BLaER1 treated with 17β-estradiol and CSF1 and Interleukin-3, amounts not matched to agents 10 nM and 100 nM (cell line): ENCODE results near the gene POGK.
A peak's percentile ranks its signal among the peaks of the same experiment; 100 is the strongest.

ENCODE experiments used
- H3K27ac ChIP-seq, 11 experiments: shearing (Covaris generic); formaldehyde crosslinking; 2 replicates each; pipeline ENCODE4 v1.8.1; 2022
- H3K27me3 ChIP-seq, 11 experiments: shearing (Covaris generic); formaldehyde crosslinking; 2 replicates each; pipeline ENCODE4 v1.8.1; 2022
- H3K36me3 ChIP-seq, 11 experiments: shearing (Covaris generic); formaldehyde crosslinking; 2 replicates each; pipeline ENCODE4 v1.8.1; 2022
- H3K4me1 ChIP-seq, 10 experiments: shearing (Covaris generic); formaldehyde crosslinking; 2 replicates each; pipeline ENCODE4 v1.8.1; 2022
- H3K4me2 ChIP-seq, 11 experiments: shearing (Covaris generic); formaldehyde crosslinking; 2 replicates each; pipeline ENCODE4 v1.8.1; 2022
- H3K4me3 ChIP-seq, 10 experiments: shearing (Covaris generic); formaldehyde crosslinking; 2 replicates each; pipeline ENCODE4 v1.8.1; 2022
- H3K9ac ChIP-seq, 11 experiments: shearing (Covaris generic); formaldehyde crosslinking; 2 replicates each; pipeline ENCODE4 v1.8.1; 2022
- H3K9me3 ChIP-seq, 11 experiments: shearing (Covaris generic); formaldehyde crosslinking; replicated peaks in 1 of 11; 2 replicates each; pipeline ENCODE4 v1.8.1; 2022
- H4K20me1 ChIP-seq, 11 experiments: shearing (Covaris generic); formaldehyde crosslinking; 2 replicates each; pipeline ENCODE4 v1.8.1; 2022
- Cebpa-rat ChIP-seq, 11 experiments: shearing (Covaris generic); IDR thresholded peaks; 2 replicates each; pipeline ENCODE4 v1.8.1; 2022

Gene POGK

DNA sequence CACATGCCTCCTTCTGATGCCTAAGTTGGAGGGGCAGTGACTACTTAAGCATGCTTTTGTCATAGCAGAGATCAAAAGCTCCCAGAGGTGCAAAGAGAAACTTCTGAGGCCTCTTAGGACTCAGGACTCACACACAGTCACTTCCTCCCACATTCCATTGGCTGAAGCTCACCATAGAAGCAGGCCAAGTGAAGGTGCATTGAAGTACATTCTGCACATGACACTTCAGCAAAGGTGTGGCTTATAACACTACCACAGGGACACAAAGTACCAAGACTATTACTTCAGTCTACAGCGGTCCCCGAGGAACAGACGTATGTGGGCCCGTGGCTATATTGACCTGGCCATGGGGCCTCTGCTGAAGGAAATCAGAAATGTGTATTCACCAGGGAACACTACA lies 2.5 kb upstream of the POGK start:
- Histone ChIP-seq H3K27me3 (no peaks in the 10 kb centered on the region), H3K4me3 (no peak overlapping the region), H4K20me1 (peaks cover 4 to 19% (median 13%) of the 10 kb centered on the region in 11 experiments; a peak in 15 of 22 replicates), H3K9me3 (peaks cover 3 to 14% (median 8%) of the 10 kb centered on the region in 11 experiments; a peak in 20 of 22 replicates), H3K36me3 (peaks cover 8 to 14% (median 10%) of the 10 kb centered on the region in 11 experiments), H3K9ac (no peak overlapping the region), H3K4me1 (peaks cover 25 to 39% (median 28%) of the 10 kb centered on the region in 10 experiments), H3K27ac (no peak overlapping the region), H3K4me2 (no peak overlapping the region)
- no peak for TF ChIP-seq Cebpa-rat (IDR thresholded peaks at IDR 0.05)

DNA sequence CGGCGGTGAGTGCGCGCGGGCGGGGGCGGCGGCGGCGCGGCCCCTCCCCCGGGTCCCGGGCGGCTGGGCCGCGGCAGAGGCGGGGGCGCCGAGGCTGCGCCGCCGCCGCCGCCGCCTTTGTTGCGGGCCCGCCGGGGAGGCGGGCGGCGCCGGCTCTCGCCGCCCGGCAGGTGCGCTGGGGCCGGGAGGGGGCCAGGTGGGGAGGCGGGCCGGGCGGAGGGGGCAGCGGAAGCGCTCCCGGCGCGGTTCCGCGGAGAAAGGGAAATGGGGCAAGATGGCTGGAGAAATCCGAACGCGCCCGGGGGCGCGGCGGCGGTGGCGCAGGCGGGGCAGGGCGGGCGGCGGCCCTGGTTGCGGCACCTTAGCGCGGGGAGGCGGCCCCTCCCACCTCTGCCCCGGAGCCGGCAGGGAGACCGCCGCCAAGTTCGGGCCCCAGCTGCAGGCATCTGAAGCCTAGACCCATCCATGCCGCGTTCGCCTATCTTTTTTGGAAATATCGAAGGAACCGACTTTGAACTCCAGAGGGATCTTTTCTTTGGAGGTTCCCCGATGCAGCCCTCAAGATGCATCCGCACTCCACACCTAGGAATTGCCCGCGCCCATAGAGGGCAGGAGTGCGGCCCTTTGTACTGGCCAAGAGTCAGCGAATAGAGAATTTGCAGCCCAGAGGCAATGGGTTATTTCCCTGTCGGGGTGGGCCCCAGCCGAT lies 479 bp downstream of the POGK start:
- H3K36me3 ChIP-seq = peaks cover 38 to 44% (median 41%) of the 10 kb centered on the region in 11 experiments
- H3K27me3 ChIP-seq = no peaks in the 10 kb centered on the region
- no peak for TF ChIP-seq Cebpa-rat (IDR thresholded peaks at IDR 0.05)
- H3K4me1 ChIP-seq = peaks cover 27 to 64% (median 38%) of the 10 kb centered on the region in 10 experiments
- H3K9me3 ChIP-seq = no peaks in the 10 kb centered on the region; a peak in 1 of 22 replicates
- H3K4me3 ChIP-seq = peak overlapping the region; percentile 70 to 86 (median 80)
- H3K4me2 ChIP-seq = peak overlapping the region; percentile 83 to 98 (median 95)
- H3K27ac ChIP-seq = peak overlapping the region; percentile 71 to 95 (median 87)
- H4K20me1 ChIP-seq = peaks cover 32 to 49% (median 38%) of the 10 kb centered on the region in 11 experiments; a peak in 21 of 22 replicates
- H3K9ac ChIP-seq = peak overlapping the region; percentile 80 to 95 (median 85)

DNA sequence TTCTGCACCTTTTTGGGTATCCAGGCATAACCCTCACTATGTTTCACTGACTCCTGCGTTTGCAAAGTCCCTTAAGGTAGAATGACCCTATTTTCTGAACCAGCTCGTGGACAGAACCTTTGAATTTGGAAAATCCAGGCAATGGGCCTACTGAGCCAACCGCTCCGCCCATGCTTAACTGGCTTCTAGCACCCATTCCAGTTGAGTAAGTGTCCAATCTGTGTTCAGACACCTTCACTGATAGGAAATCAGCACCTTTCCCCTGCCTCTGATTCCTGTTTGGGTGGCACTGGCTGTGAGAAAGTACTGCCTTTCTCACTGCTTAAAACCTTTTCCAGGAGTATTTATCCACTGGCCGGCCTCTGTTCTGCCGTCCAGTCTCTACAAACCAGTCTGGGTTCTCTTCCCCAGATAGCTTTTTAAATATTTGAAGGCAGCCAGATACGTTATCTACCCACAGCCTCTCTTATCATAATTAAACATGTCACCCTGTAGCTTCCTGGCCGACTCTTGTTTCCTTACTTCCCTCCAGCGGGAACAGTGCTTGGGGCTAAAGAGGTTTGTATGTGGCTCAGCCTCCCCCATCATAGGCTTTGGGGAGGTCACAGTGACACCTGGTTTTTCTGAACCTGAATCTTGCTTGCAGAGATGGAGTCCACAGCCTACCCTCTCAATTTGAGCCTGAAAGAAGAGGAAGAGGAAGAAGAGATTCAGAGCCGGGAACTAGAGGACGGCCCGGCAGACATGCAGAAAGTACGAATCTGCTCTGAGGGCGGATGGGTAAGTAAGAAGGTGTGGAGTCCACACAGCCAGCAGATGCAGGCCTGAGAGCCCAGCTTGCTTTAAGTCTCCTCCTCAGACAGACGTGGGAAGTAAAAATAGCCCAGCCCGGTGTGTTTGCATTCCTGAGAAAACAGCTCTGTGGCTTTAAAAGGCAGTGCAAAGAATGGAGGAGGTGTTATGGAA lies 1.3 kb downstream of the POGK start:
- Histone ChIP-seq H3K4me2 (peak overlapping the region; percentile 83 to 98 (median 95)), H3K4me1 (peaks cover 27 to 62% (median 38%) of the 10 kb centered on the region in 10 experiments), H3K9me3 (no peaks in the 10 kb centered on the region), H3K27me3 (no peaks in the 10 kb centered on the region), H3K36me3 (peaks cover 47 to 53% (median 49%) of the 10 kb centered on the region in 11 experiments), H3K9ac (peak overlapping the region; percentile 80 to 95 (median 85)), H3K27ac (peak overlapping the region in 10 of 11 experiments; percentile 81 to 95 (median 88); a peak in 20 of 22 replicates), H3K4me3 (peak overlapping the region; percentile 70 to 86 (median 80)), H4K20me1 (peaks cover 40 to 57% (median 46%) of the 10 kb centered on the region in 11 experiments; a peak in 21 of 22 replicates)
- TF ChIP-seq Cebpa-rat (IDR thresholded peaks at IDR 0.05) = no peak

DNA sequence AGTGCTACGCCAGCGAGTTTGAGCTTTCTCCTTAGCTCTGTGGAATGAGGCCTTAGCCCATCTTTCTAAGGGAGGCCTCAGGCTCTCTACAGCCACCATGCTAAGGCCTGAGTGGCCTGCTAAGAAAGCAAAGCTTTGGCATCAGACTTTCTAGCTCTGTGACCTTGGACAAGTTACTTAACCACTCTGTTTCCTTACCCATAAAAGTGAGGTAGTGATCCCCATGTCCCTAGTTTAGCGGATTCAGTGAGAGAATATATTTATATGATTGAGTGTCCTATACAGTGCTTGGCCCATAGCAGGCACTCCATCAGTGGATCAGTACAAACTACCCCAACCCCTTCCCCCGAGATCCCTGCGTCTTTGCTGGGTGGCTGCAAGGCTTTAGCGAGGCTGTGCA lies 4.0 kb downstream of the POGK start:
- Histone ChIP-seq H3K4me2 (no peak overlapping the region; a peak in 1 of 22 replicates), H3K9me3 (no peaks in the 10 kb centered on the region), H3K36me3 (peaks cover 74 to 80% (median 76%) of the 10 kb centered on the region in 11 experiments)

DNA sequence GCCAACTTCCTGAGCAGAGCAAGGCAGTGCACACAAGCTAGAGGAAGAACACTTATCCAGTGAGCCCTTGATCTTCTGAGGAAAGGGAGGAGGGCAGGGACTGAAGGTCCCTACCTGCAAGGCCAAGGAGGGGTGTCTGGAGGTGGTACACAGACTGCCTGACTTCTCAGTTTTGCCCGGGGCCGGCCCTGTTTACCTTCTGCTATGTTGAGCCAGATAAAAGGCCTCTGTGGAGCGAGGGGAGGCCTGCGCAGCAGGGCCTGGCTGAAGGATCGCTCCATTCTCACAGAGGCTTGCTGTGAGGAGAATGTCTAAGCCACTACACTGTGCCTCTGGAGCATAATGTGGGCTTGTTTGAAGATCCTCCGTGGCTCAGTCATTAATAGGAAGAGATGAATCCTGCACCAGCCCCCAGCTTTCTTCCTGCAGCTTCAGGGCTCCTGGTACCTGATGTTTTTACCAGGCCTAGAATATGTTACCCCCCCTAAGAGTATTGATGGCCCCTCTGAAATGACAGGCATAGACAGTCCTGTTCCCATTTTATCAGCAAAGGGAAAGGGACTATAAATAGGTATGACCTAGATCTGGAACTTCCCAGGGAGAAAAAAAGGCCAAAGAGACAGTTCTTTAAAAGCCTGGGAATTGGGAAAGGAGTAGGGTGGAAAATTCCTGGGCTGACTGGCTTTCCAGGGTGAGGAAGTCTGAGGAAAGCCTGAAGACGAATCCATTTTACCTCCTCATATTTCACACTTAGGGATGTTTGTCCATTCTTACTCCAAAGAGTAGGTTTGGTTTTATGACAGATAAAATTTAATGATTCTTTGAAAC lies 4.7 kb downstream of the POGK start:
- no peak for TF ChIP-seq Cebpa-rat (IDR thresholded peaks at IDR 0.05)
- Histone ChIP-seq H3K27ac (no peak overlapping the region), H3K9me3 (no peaks in the 10 kb centered on the region), H3K27me3 (no peaks in the 10 kb centered on the region), H3K4me2 (no peak overlapping the region), H3K4me1 (peaks cover 19 to 47% (median 27%) of the 10 kb centered on the region in 10 experiments), H4K20me1 (peaks cover 72 to 91% (median 80%) of the 10 kb centered on the region in 11 experiments; a peak in 21 of 22 replicates), H3K36me3 (peaks cover 81 to 87% (median 83%) of the 10 kb centered on the region in 11 experiments), H3K9ac (peak overlapping the region in 1 of 11 experiments; percentile 52; a peak in 1 of 22 replicates), H3K4me3 (no peak overlapping the region)

More for the DNA sequence above, 4.0 kb downstream of the POGK start:
- Histone ChIP-seq H3K27me3 (no peaks in the 10 kb centered on the region), H4K20me1 (peaks cover 67 to 85% (median 74%) of the 10 kb centered on the region in 11 experiments; a peak in 21 of 22 replicates), H3K9ac (peak overlapping the region in 2 of 11 experiments; percentile 0 to 52; a peak in 1 of 22 replicates), H3K4me1 (peaks cover 25 to 52% (median 33%) of the 10 kb centered on the region in 10 experiments), H3K4me3 (no peak overlapping the region), H3K27ac (no peak overlapping the region)
- TF ChIP-seq Cebpa-rat (IDR thresholded peaks at IDR 0.05) = no peak

DNA sequence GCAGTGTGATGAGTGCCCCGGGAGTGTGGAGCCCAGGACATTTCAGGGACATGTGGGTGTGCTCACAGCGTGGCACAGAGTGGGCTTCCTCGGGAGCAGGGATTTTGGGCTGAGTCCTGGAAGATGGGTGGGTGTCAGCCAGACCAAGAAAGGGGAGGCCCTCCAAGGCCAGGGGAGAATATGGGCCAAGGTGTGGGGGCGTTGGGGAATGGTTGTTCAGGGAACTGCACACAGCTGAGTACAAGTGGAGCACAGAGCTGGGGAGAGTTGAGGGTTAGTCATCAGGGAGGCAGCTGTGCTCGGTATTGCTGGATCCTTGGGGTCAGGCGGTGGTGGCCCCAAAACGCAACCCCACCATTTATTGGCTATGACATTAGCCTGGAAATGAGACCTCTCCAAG lies 5.5 kb downstream of the POGK start:
- H4K20me1 ChIP-seq = peaks cover 79 to 99% (median 88%) of the 10 kb centered on the region in 11 experiments; a peak in 21 of 22 replicates
- no peak for TF ChIP-seq Cebpa-rat (IDR thresholded peaks at IDR 0.05)
- H3K4me1 ChIP-seq = peaks cover 17 to 47% (median 26%) of the 10 kb centered on the region in 10 experiments
- H3K9ac ChIP-seq = no peak overlapping the region
- H3K27ac ChIP-seq = no peak overlapping the region
- H3K4me3 ChIP-seq = no peak overlapping the region
- peaks cover 89 to 95% (median 91%) of the 10 kb centered on the region in 11 experiments for H3K36me3 ChIP-seq
- no peak overlapping the region; a peak in 1 of 22 replicates for H3K4me2 ChIP-seq
- H3K27me3 ChIP-seq = no peaks in the 10 kb centered on the region
- H3K9me3 ChIP-seq = no peaks in the 10 kb centered on the region

DNA sequence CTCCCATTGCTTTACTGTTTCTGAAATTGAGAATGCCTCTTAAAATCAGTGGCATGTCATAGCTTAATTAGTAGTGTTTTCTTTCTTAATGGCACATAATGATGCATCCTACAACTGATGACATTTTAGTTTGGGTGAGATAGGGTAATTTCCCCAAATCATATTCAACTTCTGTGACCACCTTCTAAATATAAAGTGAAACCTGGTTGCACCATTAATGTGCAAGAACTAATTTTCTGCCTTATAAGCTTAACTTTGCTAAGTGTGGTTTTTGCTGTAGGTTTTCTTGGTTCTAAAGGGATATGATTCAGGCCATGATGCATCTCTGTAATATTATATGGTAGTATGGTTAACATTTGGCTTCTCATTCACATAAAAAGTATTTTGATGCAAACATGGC lies 8.9 kb downstream of the POGK start:
- H3K4me2 ChIP-seq = no peak overlapping the region
- H3K36me3 ChIP-seq = peaks cover 98 to 100% (median 100%) of the 10 kb centered on the region in 11 experiments
- no peak overlapping the region for H3K9ac ChIP-seq
- no peak overlapping the region for H3K4me3 ChIP-seq
- peaks cover 0 to 20% (median 1%) of the 10 kb centered on the region in 10 experiments; a peak in 7 of 20 replicates for H3K4me1 ChIP-seq
- H3K27ac ChIP-seq = no peak overlapping the region
- TF ChIP-seq Cebpa-rat (IDR thresholded peaks at IDR 0.05) = no peak
- no peaks in the 10 kb centered on the region for H3K27me3 ChIP-seq
- H3K9me3 ChIP-seq = no peaks in the 10 kb centered on the region
- H4K20me1 ChIP-seq = peaks cover 91 to 100% (median 98%) of the 10 kb centered on the region in 11 experiments; a peak in 21 of 22 replicates

DNA sequence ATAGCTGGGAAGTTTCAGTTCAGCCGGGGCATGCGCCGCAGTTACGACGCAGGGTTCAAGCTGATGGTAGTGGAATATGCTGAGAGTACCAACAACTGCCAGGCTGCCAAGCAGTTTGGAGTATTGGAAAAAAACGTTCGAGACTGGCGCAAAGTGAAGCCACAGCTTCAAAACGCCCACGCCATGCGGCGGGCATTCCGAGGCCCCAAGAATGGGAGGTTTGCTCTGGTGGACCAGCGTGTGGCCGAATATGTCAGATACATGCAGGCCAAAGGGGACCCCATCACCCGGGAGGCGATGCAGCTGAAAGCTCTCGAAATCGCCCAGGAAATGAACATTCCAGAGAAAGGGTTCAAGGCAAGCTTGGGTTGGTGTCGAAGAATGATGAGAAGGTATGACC lies 9.9 kb downstream of the POGK start:
- Histone ChIP-seq H3K4me3 (no peak overlapping the region), H3K9ac (no peak overlapping the region), H3K4me2 (no peak overlapping the region), H3K4me1 (peaks cover 0 to 11% (median 0%) of the 10 kb centered on the region in 10 experiments; a peak in 3 of 20 replicates), H3K36me3 (peaks cover 98 to 100% (median 100%) of the 10 kb centered on the region in 11 experiments), H3K27me3 (no peaks in the 10 kb centered on the region), H4K20me1 (peaks cover 91 to 100% (median 98%) of the 10 kb centered on the region in 11 experiments; a peak in 21 of 22 replicates), H3K27ac (no peak overlapping the region), H3K9me3 (no peaks in the 10 kb centered on the region)
- no peak for TF ChIP-seq Cebpa-rat (IDR thresholded peaks at IDR 0.05)
